Stimulated activated CD8-positive, alpha-beta memory T cell treated with anti-CD3 and anti-CD28 coated beads, Interleukin-7, amount 100 ng/mL, for 4 hours (primary cell): Measurements from ENCODE around the gene CAPZB.
A peak's percentile ranks its signal among the peaks of the same experiment; 100 is the strongest.

ENCODE experiments used
- DNase-seq, 2 donors: peaks; one replicate each; pipeline ENCODE4 v3.0.0-alpha.2; 2020; ENCODE audit warnings: low read depth in 2 of 2

CAPZB gene

GRCh38 chr1:19468397-19468956 lies 16.9 kb downstream of the CAPZB start:
- peak; percentile 61 for DNase-seq

GRCh38 chr1:19467199-19468187 lies 17.8 kb downstream of the CAPZB start:
- DNase-seq: no peak

- DNase-seq: no peak
Observed at GRCh38 chr1:19466112-19466561, 19.2 kb downstream of the CAPZB start.

- no peak for DNase-seq
Observed at GRCh38 chr1:19465650-19466049, 19.7 kb downstream of the CAPZB start.

GRCh38 chr1:19465123-19465522 lies 20.2 kb downstream of the CAPZB start:
- no peak for DNase-seq

- DNase-seq: no peak
Observed at GRCh38 chr1:19464696-19465095, 20.6 kb downstream of the CAPZB start.

GRCh38 chr1:19463504-19463803 lies 21.9 kb downstream of the CAPZB start:
- no peak for DNase-seq

- peak in 1 of 2 donors; percentile 39 for DNase-seq
Observed at GRCh38 chr1:19462781-19463503, 22.4 kb downstream of the CAPZB start.

- DNase-seq: no peak
Observed at GRCh38 chr1:19461220-19461554, 24.2 kb downstream of the CAPZB start.

- DNase-seq: no peak
Observed at GRCh38 chr1:19460535-19461219, 24.7 kb downstream of the CAPZB start.

- DNase-seq: no peak
Observed at GRCh38 chr1:19458815-19459417, 26.4 kb downstream of the CAPZB start.

GRCh38 chr1:19457607-19458006 lies 27.7 kb downstream of the CAPZB start:
- DNase-seq: no peak

GRCh38 chr1:19456968-19457441 lies 28.3 kb downstream of the CAPZB start:
- DNase-seq: no peak

GRCh38 chr1:19455353-19455752 lies 30.0 kb downstream of the CAPZB start:
- no peak for DNase-seq

- no peak for DNase-seq
Observed at GRCh38 chr1:19454265-19455146, 30.8 kb downstream of the CAPZB start.

- no peak for DNase-seq
Observed at GRCh38 chr1:19453741-19454201, 31.6 kb downstream of the CAPZB start.

- DNase-seq: no peak
Observed at GRCh38 chr1:19452221-19452663, 33.1 kb downstream of the CAPZB start.

GRCh38 chr1:19450811-19451515 lies 34.4 kb downstream of the CAPZB start:
- DNase-seq: no peak

GRCh38 chr1:19449454-19450228 lies 35.7 kb downstream of the CAPZB start:
- DNase-seq: no peak
